GF-D8 (cell line): ENCODE results near the gene BCAR3.
"Not testable (repeated sequence)": the region's sequence is repeated elsewhere in the genome, so short reads cannot be mapped to it uniquely, and the experiment has no call there.

Experiments used
- DNase-seq: peaks from one replicate; lab custom pipeline; 2025; lab: John Stamatoyannopoulos, UW

BCAR3 gene

DNA sequence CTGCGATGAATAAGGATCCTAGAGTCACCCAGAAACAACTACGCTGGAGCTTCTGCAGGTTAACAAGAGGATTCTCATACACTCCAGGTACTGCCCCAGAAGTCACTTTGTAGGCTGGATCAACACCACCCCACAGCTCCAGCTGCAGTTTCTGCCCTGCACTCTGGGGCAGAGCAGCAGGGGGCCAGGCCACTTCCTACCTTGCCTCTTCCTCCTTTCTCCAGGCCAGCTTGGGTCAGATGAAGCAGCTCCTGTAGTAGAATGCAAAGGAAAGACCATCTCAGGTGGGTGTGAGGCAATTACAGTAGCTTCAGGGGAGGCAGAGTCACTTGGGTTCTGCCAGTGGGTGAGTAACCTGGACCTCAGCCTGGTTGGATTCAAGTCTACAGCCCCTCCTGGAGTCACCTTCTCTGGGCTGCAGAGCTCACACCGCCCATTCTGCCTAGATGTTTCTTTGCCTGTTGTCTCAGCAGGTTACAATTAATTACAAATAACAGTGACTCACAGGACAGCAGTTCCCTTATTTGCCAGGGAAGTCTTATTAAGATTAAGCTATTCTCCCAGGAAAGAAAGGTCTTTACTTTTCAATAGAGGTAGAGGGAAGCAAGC lies 24.4 kb upstream of the BCAR3 start:
- DNase-seq: no peak

- no peak for DNase-seq
Measured at GRCh38 chr1:93704052-93704451, 22.4 kb upstream of the BCAR3 start.

DNA sequence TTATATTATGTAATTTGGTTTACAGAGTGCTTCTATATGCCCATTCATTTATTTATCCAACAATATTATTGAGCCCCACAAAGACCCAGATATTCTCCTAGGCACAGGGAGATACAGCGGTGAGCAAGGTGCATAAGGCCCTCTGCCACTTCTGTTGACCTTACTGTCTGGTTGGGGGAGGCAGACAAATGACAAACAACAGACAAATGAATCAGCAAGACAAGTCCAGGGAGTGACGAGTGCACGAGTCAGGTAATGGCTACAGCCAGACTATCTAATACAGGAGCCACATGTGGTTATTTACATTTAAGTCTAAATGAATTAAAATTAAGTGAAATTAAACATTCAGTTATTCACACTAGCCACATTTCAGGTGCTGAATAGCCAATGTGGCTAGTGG lies 22.0 kb upstream of the BCAR3 start:
- DNase-seq: no peak

DNA sequence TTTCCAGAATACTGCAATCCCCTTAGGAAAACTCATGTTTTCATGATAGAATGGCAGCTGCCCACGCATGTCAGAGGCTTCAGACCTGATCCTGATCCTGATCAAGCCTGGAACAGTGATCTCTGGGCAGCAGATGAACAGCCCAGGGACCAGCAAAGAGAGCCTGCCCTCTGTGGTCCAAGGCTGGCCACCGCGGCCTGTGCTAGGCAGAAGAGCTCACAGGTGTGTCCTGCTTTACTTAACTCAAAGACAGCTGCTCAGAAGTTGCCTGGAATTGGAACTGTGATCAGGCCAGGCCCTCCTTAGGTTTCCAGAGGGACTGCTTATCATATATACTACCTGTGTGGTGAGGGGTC lies 21.2 kb upstream of the BCAR3 start:
- DNase-seq: no peak

DNA sequence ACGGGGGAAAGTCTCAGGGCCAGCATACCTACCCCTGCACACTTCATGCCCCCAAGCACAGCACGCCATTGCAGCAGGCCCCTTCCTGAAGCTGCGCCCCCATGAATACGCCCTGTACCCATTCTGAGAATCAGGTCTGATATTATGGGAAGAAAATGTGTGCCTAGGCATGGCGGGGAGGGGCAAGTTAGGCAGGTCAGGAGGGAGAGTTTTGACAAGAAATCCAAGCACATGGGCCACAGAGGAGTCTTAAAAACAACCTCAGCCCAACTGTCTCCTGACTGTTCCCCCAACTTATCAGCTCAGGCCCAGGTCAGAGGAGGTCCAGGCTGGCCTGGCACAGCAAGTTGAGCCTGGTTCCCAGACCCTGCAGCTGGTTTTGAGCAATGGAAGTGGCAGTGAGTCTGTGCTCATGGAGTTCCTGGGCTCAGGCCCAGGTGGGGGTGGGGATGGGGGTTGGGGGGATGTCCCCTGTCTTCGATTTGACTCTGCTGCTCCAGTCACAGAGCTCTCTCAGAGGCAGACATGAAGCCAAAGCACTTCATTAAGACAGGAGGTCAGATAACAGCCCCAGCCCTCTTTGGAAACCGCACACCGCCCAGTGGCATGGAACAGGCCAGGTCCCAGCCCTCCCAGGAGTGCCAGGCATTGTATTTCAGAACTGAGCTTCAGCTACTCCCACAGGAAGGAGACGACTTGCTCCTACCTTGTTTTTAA lies 20.6 kb upstream of the BCAR3 start:
- DNase-seq: no peak

GRCh38 chr1:93701629-93702028 lies 20.0 kb upstream of the BCAR3 start:
- DNase-seq: no peak

- no peak for DNase-seq
Measured at GRCh38 chr1:93700532-93701469, 19.2 kb upstream of the BCAR3 start.

DNA sequence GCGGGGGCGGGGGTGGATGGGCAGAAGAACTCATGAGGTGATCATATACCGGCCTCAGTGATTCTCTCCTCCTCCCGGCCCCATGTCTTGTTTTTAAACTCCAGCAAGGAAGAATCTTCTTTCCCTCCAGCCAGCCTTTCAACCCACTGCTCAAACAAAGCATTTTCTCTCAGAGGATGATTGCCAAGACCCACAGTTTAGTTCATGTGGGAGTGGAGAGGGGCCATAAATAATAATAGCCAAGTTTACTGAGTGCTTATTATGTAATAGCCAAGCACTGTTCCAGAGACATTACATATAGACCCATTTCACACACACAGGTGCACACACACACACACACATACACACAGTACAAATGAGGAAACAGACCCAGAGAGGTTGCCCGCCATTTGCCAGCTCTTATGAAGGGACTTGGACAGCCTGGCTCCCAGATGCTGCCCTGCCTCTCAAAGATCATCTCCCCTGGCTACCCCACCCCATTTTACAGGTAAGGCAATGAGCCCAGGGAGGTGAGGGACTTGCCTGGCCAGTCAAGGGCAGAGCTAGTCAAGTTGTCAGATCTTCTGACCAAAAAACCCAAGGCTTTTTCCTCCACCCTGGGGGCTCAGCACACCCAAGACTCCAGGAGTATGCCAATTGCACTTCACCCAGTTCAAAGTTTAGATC lies 18.0 kb upstream of the BCAR3 start:
- no peak for DNase-seq

GRCh38 chr1:93699049-93699384 lies 17.4 kb upstream of the BCAR3 start:
- no peak for DNase-seq

DNA sequence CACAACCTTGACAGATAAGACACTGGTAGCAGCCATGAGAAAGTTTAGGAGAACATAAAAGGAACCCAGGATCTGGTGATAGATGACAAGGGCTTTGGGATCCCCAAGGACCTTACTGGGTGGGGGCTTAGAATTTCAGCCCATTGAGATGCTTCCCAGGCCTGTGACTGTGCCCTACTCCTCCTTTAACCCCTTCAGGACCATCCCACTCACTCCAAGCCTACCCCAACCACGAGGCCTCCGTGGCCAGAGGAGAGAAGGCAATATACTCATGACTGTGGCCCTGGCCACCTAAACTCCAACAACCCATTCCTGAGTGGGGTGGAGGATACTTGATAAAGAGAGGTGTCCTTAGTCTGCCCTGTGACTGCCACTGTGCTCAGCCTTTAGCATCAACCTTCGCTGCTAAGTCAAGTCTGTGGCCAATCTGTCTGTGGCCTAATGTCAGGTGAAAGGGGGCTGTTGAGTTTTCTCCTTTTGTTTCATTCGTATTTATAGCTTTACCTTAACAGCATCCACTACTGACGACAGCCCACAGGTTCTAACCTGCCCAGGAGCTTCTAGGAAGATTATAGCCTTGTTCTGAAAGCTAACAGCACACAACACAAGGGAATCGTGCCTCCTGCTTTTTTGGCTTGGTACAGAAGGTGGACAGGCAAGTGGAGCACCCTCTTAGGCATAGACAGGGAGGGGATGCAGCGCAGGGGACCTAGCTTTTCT lies 16.9 kb upstream of the BCAR3 start:
- DNase-seq: no peak

DNA sequence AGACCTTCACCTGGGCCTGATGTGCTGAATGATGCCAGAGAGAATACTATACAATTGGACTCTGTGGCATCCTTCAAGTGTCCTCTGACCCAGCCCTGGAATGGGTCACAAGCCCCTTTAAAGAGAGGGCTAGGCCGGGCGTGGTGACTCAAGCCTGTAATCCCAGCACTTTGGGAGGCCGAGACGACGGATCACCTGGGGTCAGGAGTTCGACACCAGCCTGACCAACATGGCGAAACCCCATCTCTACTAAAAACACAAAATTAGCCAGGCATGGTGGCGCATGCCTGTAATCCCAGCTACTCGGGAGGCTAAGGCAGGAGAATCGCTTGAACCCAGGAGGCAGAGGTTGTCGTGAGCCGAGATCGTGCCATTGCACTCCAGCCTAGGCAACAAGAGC lies 15.9 kb upstream of the BCAR3 start:
- not testable (repeated sequence) for DNase-seq

- DNase-seq: no peak
Measured at GRCh38 chr1:93695411-93696005, 13.9 kb upstream of the BCAR3 start.

DNA sequence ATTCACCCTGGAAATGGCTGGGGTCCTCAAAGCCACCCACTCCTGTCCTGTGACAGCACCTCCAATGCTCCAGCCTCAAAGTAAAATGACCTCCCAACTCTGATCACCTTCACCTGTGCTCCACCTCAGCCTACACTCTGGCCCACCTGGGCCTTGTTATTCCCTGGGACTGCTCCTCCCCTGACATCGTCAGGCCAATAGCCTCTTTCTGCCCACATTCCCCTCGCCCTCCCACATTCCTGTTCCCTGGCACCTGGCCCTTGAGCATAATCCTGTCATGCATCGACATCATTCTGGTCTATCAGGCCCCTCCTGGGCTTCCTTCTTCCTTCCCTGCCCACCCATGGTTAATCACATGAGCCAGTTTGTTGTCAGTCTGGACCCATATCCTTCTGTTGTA lies 13.2 kb upstream of the BCAR3 start:
- DNase-seq: no peak

GRCh38 chr1:93694039-93694438 lies 12.4 kb upstream of the BCAR3 start:
- DNase-seq: no peak

DNA sequence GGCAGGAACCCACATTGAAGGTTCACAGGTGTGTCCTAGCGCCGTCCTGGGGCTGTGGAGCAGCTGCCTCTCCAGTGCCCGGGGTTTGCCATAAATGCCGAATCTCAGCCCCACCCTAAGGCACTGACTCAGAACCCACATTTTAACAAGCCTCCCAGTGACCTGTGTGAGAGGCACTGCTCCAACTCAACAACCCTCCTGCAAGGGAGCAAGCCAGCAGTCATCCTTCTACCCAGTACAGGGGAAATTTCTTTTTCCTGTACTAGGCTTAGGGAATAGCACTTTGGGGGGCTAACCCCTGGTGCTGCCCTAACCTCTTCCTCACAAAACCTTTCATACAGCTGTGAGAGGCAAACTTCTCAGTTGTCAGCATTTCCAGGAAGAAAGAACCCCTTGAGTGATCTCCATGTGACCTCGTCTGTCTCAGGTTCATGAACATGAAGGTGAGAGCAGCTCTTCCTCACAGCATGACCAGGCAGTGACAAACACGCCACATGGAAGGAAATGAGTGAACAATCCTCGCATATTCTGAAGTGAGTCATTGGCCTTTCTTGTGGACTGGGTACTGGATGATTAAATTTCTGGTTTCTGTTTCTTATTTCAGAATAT lies 11.4 kb upstream of the BCAR3 start:
- DNase-seq: no peak

DNA sequence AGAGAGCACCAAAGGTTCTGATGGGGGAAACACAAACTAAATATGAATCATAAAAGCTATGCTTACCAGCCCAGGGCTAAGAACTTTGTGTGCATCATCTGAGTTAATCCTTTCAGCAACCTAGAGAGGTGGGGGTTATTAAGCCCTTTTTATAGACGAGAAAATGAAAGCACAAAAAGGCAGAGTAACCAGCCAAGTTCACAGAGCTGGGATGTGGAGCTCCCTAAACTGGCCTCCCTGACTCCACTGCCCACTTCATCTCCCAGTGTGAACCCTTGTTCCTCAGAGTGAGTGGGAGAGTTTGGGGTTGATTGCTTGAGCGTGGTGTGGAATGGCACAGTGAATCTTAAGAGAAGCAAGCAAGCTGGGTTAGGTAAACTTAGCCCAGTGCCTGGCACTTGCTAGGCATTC lies 10.8 kb upstream of the BCAR3 start:
- no peak for DNase-seq

DNA sequence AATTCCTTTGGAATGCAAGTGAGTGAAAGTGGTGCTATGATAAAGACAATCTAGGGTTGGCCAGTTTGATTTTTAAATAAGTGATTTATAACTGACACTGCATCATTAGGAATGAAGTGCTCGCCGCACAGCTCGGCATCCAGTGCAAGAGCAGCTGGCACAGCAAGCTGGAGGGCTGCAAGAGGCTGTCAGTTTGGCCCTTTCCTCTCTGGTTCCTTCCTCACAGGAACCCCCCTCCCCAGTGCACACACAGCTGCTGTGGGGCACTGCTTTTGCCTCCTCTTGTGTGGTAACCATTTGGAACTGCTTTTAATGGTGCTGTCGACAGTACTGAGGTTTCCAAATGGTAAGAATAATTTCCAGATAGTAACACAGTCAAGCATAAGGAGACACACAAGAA lies 10.4 kb upstream of the BCAR3 start:
- no peak for DNase-seq

GRCh38 chr1:93690921-93691789 lies 9.5 kb upstream of the BCAR3 start:
- no peak for DNase-seq

DNA sequence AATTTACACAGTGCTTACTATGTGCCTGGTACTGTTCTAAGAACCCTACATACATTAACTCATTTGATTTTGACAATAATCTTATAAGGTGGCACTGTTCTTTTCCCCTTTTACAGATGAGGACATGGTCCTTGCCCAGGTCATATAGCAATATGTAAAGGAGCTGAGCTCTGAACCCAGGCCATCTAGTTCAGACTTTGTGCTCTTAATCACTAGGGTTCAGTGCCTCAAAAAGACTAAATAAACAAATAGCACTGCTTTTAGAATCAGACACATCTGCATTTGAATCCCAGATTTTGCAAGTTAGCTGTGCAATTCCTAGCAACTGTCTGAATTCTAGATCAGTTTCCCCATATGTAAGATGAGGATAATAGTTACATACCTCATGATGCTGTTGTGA lies 8.7 kb upstream of the BCAR3 start:
- DNase-seq: no peak
